Upper lobe of left lung (tissue), 4 donors: Measurements from ENCODE around the gene NGB.

Experiments
- EP300 ChIP-seq, 4 donors: sonication (generic); formaldehyde crosslinking; IDR thresholded peaks; one replicate each; pipeline ENCODE4 v1.5.1; 2017; ENCODE audit warnings: antibody characterized with exemption in 4 of 4, control low read depth in 2 of 4
- POLR2A ChIP-seq, 4 donors: fragments of 450-650 bp; IDR thresholded peaks; one replicate each; pipeline ENCODE4 v1.5.1; 2016 to 2017; ENCODE audit warnings: antibody characterized with exemption in 4 of 4, mild to moderate bottlenecking in 2 of 4
- POLR2AphosphoS5 ChIP-seq, 2 donors: sonication (generic); formaldehyde crosslinking; IDR thresholded peaks; one replicate each; pipeline ENCODE4 v1.5.1; 2017; ENCODE audit warnings: antibody characterized with exemption in 2 of 2
- TF ChIP-seq, protein P1 (sequence below), 6 experiments: fragments of 450-650 bp in 4 of 6; fragments of 200-600 bp in 2 of 6; sonication (generic) in 2 of 6; IDR thresholded peaks; one replicate each; pipeline ENCODE4 v1.5.1; 2016 to 2019; ENCODE audit warnings: antibody characterized with exemption in 6 of 6

DNA sequence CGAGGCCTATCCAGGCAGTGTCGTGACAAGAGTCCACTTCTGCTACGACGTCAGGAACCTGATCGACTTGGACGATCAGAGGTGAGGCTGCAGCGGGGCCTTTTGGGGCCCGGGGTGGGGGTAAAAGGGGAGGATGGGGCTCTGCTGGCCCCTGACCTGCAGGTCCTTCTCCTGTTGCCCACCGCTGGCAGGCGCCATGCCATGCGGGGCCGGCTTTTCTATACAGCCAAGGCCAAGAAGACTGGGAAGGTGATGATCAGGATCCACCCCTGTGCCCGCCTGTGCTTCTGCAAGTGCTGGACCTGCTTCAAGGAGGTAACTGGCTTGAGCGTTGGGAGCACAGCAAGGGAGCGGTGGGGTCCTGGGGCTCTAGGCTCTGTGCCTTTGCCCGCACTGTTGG lies 31.6 kb downstream of the NGB start:
- TF ChIP-seq, protein P1, sequence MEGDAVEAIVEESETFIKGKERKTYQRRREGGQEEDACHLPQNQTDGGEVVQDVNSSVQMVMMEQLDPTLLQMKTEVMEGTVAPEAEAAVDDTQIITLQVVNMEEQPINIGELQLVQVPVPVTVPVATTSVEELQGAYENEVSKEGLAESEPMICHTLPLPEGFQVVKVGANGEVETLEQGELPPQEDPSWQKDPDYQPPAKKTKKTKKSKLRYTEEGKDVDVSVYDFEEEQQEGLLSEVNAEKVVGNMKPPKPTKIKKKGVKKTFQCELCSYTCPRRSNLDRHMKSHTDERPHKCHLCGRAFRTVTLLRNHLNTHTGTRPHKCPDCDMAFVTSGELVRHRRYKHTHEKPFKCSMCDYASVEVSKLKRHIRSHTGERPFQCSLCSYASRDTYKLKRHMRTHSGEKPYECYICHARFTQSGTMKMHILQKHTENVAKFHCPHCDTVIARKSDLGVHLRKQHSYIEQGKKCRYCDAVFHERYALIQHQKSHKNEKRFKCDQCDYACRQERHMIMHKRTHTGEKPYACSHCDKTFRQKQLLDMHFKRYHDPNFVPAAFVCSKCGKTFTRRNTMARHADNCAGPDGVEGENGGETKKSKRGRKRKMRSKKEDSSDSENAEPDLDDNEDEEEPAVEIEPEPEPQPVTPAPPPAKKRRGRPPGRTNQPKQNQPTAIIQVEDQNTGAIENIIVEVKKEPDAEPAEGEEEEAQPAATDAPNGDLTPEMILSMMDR (IDR thresholded peaks at IDR 0.05): no peak
- TF ChIP-seq POLR2A (IDR thresholded peaks at IDR 0.05) (no peak), EP300 (IDR thresholded peaks at IDR 0.05) (no peak), POLR2AphosphoS5 (IDR thresholded peaks at IDR 0.05) (no peak)
